ENCODE measurements around the gene HIPK2. TPM values are rescaled to one million over a fixed set of nuclear protein-coding genes. Genes with fewer than 3 reads are reported as not detected.

Gene HIPK2
- total RNA-seq, 1 donor from 2014 or later: 23.0 TPM

DNA sequence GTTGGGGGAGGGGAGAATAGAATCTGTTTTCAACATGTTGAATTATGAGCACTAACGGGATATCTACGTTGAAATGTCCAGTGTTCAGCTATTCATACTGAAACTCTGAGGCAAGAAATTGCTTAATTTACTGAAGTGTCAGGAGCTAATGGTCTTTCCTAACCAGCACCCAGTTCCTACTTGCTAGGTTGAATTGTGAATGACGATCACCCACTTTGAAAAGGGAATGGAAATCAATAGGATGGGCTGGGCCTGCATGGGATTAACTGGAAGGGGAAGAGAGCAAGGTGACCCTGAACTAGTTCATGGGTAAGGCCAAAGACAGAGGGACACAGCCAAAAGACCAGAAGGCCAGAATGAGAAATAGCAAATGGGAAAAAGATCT lies 51.3 kb downstream of the HIPK2 start:
- peak overlapping the region; percentile 87 for H3K27ac Mint-ChIP-seq
- ChIA-PET CTCF (interaction anchor here (1.4 kb wide), 1 partner anchor 79 kb away, joined by 3 read pairs; no protein-coding TSS in a partner anchor), POLR2A (interaction anchor here (0.8 to 2.7 kb wide), 2 partner anchors 12 to 18 kb away, joined by 4 to 6 read pairs; no protein-coding TSS in a partner anchor)
- H3K4me3 Mint-ChIP-seq: no peak overlapping the region
- intact Hi-C loops (cut with micrococcal nuclease): no loop called here
- DNase-seq (no peak), ATAC-seq (ENCODE audit: low read depth) (no peak)
- no peaks in the 10 kb centered on the region for H3K27me3 Mint-ChIP-seq
- TF ChIP-seq CTCF (IDR thresholded peaks at IDR 0.05): no peak
- peaks cover 1% of the 10 kb centered on the region for H3K36me3 Mint-ChIP-seq (ENCODE audit: low read depth)
- H3K4me1 Mint-ChIP-seq: peaks cover 41% of the 10 kb centered on the region
- H3K9me3 Mint-ChIP-seq: no peaks in the 10 kb centered on the region

DNA sequence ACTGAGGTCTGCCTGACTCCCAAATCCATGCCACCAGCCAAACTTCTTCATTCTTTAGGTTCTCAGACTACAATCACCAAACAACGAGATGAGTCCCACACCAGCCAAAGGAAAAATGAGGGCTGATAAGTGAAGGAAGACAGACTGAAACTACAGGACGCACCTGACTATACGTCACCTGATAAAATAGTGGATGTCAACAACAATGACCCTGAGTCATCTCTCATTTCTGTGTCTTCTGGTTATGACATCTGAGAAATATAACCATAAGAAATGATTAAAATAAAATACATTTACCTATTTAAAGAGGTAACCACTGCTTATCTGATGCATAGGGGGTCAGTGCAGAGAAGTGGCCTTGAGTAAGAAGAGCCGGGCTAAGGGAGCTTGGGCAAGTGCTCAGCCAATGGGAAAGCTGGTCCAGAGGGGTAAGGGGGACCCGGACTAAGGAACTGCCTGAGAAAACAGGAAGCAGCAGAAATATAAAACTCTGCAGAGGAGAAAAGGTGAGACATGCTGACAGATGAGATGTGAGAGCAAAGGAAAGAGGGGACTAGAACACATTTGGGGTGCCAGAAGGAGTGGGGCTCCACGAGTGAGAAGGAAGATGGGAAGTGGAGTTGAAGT lies 51.8 kb downstream of the HIPK2 start:
- peaks cover 36% of the 10 kb centered on the region for H3K4me1 Mint-ChIP-seq
- POLR2A ChIA-PET: interaction anchor here (1.2 to 2.7 kb wide), 3 partner anchors 11 to 17 kb away, joined by 3 to 6 read pairs (median 4); no protein-coding TSS in a partner anchor
- H3K9me3 Mint-ChIP-seq: no peaks in the 10 kb centered on the region
- intact Hi-C loops (cut with micrococcal nuclease): no loop called here
- CTCF ChIA-PET: interaction anchor here (1.3 to 1.4 kb wide), 2 partner anchors 12 to 79 kb away, joined by 3 read pairs; no protein-coding TSS in a partner anchor
- TF ChIP-seq CTCF (IDR thresholded peaks at IDR 0.05): no peak
- no peak for DNase-seq
- H3K27me3 Mint-ChIP-seq: no peaks in the 10 kb centered on the region
- H3K27ac Mint-ChIP-seq: peak overlapping the region; percentile 87
- H3K4me3 Mint-ChIP-seq: peak overlapping the region; percentile 47
- peak; percentile 29 for ATAC-seq (ENCODE audit: low read depth)
- H3K36me3 Mint-ChIP-seq (ENCODE audit: low read depth): peaks cover 1% of the 10 kb centered on the region

- Mint-ChIP-seq H3K36me3 (ENCODE audit: low read depth) (peaks cover 1% of the 10 kb centered on the region), H3K4me3 (peak overlapping the region; percentile 6), H3K27me3 (no peaks in the 10 kb centered on the region), H3K27ac (peak overlapping the region; percentile 69), H3K4me1 (peaks cover 33% of the 10 kb centered on the region), H3K9me3 (no peaks in the 10 kb centered on the region)
- TF ChIP-seq CTCF (IDR thresholded peaks at IDR 0.05): no peak
- ATAC-seq (ENCODE audit: low read depth): peak; percentile 72
- DNase-seq: no peak
- CTCF ChIA-PET: interaction anchor here (0.7 to 1.3 kb wide), 2 partner anchors 10 to 13 kb away, joined by 3 read pairs; no protein-coding TSS in a partner anchor
- intact Hi-C loops (cut with micrococcal nuclease): no loop called here
- POLR2A ChIA-PET: interaction anchor here (1.2 to 2.7 kb wide), 3 partner anchors 10 to 16 kb away, joined by 3 to 6 read pairs (median 4); no protein-coding TSS in a partner anchor
Measured at GRCh38 chr7:139725077-139725476, 52.7 kb downstream of the HIPK2 start.

- no peaks in the 10 kb centered on the region for H3K27me3 Mint-ChIP-seq
- H3K36me3 Mint-ChIP-seq (ENCODE audit: low read depth): no peaks in the 10 kb centered on the region
- DNase-seq: no peak
- no peak for TF ChIP-seq CTCF (IDR thresholded peaks at IDR 0.05)
- H3K4me3 Mint-ChIP-seq: no peak overlapping the region
- ChIA-PET CTCF (no interaction called here), POLR2A (no interaction called here)
- peaks cover 32% of the 10 kb centered on the region for H3K4me1 Mint-ChIP-seq
- H3K27ac Mint-ChIP-seq: no peak overlapping the region
- no peak for ATAC-seq (ENCODE audit: low read depth)
- intact Hi-C loops (cut with micrococcal nuclease): no loop called here
- H3K9me3 Mint-ChIP-seq: no peaks in the 10 kb centered on the region
Measured at GRCh38 chr7:139722604-139723003, 55.2 kb downstream of the HIPK2 start.

DNA sequence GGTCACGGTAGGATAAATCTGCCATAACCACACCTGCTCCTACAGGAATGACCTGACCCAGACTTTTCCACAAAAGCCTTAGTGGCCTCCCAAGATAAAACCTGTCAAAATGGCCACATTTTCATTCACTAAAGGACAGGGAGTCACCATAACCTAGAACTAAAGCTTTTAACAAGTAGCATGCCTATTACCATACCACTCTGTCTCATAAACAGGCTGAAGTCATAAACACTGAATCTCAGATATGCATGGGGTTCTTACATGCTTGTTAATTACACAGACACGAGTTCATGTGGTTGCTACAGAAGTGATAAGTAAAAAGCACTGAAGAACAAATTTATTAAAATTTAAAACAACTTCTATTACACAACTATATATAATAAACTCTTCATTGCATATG lies 56.0 kb downstream of the HIPK2 start:
- Mint-ChIP-seq H3K27me3 (no peaks in the 10 kb centered on the region), H3K4me3 (no peak overlapping the region), H3K4me1 (peaks cover 24% of the 10 kb centered on the region), H3K36me3 (ENCODE audit: low read depth) (peaks cover 5% of the 10 kb centered on the region), H3K9me3 (no peaks in the 10 kb centered on the region), H3K27ac (no peak overlapping the region)
- DNase-seq (no peak), ATAC-seq (ENCODE audit: low read depth) (no peak)
- intact Hi-C loops (cut with micrococcal nuclease): no loop called here
- TF ChIP-seq CTCF (IDR thresholded peaks at IDR 0.05): no peak
- ChIA-PET POLR2A (interaction anchor here (0.6 kb wide), 1 partner anchor 49 kb away, joined by 5 read pairs; no protein-coding TSS in a partner anchor), CTCF (no interaction called here)

Measured in activated B cell treated with CpG ODN at 0.5 μM for 24 hours (primary cell).